ENCODE data around the gene NT5DC4.

Gene NT5DC4

DNA sequence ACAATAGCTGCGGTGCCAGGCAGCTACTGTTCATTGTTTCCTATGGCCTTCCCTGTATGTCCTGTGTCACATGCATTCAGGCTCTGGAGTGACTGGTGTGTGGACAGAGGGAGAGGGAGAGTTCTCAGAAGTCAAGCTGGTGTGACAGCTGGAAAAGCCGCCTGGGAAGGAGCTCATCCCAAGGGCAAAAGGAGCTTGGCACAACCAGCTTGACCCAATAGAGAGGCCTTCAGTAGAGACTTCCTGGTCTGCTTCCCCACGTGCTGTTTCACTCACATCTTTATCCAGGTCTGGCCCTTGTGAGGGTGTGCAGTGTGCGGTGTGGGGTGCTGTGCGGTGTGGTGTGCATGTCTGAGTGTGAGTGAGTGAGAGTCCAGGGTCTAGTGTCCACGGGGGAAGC lies 11.1 kb upstream of the NT5DC4 start:
- H3K27me3 ChIP-seq (ENCODE audit: insufficient read depth, poor library complexity, severe bottlenecking) = no peaks in the 10 kb centered on the region
- H3K27ac ChIP-seq (replicated peaks) = no peak overlapping the region
- TF ChIP-seq SPI1 (IDR thresholded peaks at IDR 0.05; ENCODE audit: borderline replicate concordance, low read depth) = no peak
- no peak for TF ChIP-seq GABPA (IDR thresholded peaks at IDR 0.05; ENCODE audit: low read depth)
- TF ChIP-seq, protein P1, sequence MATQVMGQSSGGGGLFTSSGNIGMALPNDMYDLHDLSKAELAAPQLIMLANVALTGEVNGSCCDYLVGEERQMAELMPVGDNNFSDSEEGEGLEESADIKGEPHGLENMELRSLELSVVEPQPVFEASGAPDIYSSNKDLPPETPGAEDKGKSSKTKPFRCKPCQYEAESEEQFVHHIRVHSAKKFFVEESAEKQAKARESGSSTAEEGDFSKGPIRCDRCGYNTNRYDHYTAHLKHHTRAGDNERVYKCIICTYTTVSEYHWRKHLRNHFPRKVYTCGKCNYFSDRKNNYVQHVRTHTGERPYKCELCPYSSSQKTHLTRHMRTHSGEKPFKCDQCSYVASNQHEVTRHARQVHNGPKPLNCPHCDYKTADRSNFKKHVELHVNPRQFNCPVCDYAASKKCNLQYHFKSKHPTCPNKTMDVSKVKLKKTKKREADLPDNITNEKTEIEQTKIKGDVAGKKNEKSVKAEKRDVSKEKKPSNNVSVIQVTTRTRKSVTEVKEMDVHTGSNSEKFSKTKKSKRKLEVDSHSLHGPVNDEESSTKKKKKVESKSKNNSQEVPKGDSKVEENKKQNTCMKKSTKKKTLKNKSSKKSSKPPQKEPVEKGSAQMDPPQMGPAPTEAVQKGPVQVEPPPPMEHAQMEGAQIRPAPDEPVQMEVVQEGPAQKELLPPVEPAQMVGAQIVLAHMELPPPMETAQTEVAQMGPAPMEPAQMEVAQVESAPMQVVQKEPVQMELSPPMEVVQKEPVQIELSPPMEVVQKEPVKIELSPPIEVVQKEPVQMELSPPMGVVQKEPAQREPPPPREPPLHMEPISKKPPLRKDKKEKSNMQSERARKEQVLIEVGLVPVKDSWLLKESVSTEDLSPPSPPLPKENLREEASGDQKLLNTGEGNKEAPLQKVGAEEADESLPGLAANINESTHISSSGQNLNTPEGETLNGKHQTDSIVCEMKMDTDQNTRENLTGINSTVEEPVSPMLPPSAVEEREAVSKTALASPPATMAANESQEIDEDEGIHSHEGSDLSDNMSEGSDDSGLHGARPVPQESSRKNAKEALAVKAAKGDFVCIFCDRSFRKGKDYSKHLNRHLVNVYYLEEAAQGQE (IDR thresholded peaks at IDR 0.05; ENCODE audit: insufficient replicate concordance, low read depth) = no peak
- no peak for TF ChIP-seq POLR2AphosphoS5 (IDR thresholded peaks at IDR 0.05; ENCODE audit: low read depth)
- TF ChIP-seq, protein P2, sequence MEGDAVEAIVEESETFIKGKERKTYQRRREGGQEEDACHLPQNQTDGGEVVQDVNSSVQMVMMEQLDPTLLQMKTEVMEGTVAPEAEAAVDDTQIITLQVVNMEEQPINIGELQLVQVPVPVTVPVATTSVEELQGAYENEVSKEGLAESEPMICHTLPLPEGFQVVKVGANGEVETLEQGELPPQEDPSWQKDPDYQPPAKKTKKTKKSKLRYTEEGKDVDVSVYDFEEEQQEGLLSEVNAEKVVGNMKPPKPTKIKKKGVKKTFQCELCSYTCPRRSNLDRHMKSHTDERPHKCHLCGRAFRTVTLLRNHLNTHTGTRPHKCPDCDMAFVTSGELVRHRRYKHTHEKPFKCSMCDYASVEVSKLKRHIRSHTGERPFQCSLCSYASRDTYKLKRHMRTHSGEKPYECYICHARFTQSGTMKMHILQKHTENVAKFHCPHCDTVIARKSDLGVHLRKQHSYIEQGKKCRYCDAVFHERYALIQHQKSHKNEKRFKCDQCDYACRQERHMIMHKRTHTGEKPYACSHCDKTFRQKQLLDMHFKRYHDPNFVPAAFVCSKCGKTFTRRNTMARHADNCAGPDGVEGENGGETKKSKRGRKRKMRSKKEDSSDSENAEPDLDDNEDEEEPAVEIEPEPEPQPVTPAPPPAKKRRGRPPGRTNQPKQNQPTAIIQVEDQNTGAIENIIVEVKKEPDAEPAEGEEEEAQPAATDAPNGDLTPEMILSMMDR (IDR thresholded peaks at IDR 0.05; ENCODE audit: insufficient read depth, low read length) = no peak
- no peak for DNase-seq (ENCODE audit: low read depth in 1 of 2, low spot score in 1 of 2)
- no peak overlapping the region for H3K4me3 ChIP-seq (replicated peaks; ENCODE audit: insufficient read depth, low read length)

DNA sequence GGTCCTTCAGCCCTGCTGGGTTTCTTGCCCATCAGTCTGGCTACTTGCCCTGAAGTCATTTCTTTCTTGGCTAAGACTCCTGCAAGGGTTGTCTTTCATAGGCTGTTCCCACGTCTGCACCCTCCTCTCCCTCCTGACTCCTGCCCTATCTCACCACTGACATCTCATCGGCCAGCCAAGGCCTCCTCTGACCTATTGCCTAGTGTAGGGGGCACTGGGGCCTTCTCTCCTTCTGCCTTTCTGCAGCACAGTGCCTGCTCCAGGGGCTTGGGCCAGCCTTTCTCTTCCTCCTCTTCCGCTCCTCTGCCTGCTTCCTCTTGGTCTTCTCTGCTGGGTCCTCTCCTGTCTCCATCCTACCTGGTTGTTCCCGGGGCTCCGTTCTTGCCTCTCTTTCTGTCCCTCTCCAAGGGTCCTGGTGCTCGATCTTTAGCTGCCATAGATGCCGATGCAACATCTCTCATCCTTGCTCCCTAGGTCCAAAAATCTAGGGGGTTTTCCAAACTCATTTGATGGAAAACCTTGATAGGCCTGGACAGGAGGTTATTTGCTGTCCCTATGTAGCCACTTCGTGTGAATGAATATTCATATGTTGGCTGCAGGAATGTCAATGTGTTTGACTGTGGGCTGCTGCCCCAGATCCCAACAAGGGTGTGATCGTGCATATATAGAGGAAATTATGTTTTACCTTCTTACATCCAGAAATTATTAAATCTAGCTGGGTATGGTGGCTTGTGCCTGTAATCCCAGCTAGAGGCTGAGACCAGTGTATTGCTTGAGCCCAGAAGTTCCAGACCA lies 9.7 kb upstream of the NT5DC4 start:
- Histone ChIP-seq H3K27ac (replicated peaks) (no peak overlapping the region), H3K4me3 (replicated peaks; ENCODE audit: insufficient read depth, low read length) (no peak overlapping the region), H3K27me3 (ENCODE audit: insufficient read depth, poor library complexity, severe bottlenecking) (no peaks in the 10 kb centered on the region)
- no peak for DNase-seq (ENCODE audit: low read depth in 1 of 2, low spot score in 1 of 2)
- TF ChIP-seq, protein P1 (IDR thresholded peaks at IDR 0.05; ENCODE audit: insufficient replicate concordance, low read depth) = no peak
- TF ChIP-seq POLR2AphosphoS5 (IDR thresholded peaks at IDR 0.05; ENCODE audit: low read depth) = no peak
- TF ChIP-seq GABPA (IDR thresholded peaks at IDR 0.05; ENCODE audit: low read depth) = no peak
- no peak for TF ChIP-seq SPI1 (IDR thresholded peaks at IDR 0.05; ENCODE audit: borderline replicate concordance, low read depth)
- TF ChIP-seq, protein P2 (IDR thresholded peaks at IDR 0.05; ENCODE audit: insufficient read depth, low read length) = no peak

DNA sequence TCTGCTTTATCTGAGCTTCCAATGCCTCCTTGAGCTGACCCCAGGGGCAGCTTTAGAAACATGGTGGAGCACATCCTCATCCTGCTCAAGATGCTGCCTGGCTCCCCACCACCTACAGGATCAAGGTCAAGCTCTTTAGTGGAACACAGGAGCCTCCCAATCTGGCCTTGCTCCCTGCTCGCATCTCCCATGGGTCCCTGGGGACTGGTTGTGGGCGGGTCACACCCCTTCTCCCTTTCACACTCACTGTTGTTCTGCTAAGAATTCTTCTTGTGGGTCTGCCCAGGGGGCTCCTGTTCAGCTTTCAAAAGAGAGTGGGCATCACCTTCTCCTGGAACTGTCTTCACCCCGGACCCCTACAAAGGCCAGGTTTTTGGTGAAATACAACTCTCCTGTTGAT lies 8.4 kb upstream of the NT5DC4 start:
- no peaks in the 10 kb centered on the region for H3K27me3 ChIP-seq (ENCODE audit: insufficient read depth, poor library complexity, severe bottlenecking)
- H3K4me3 ChIP-seq (replicated peaks; ENCODE audit: insufficient read depth, low read length) = no peak overlapping the region
- no peak for DNase-seq (ENCODE audit: low read depth in 1 of 2, low spot score in 1 of 2)
- no peak for TF ChIP-seq POLR2AphosphoS5 (IDR thresholded peaks at IDR 0.05; ENCODE audit: low read depth)
- TF ChIP-seq GABPA (IDR thresholded peaks at IDR 0.05; ENCODE audit: low read depth) = no peak
- TF ChIP-seq, protein P2 (IDR thresholded peaks at IDR 0.05; ENCODE audit: insufficient read depth, low read length) = no peak
- TF ChIP-seq, protein P1 (IDR thresholded peaks at IDR 0.05; ENCODE audit: insufficient replicate concordance, low read depth) = no peak
- TF ChIP-seq SPI1 (IDR thresholded peaks at IDR 0.05; ENCODE audit: borderline replicate concordance, low read depth) = no peak
- H3K27ac ChIP-seq (replicated peaks) = no peak overlapping the region

All from HL-60 (cell line).